SH-SY5Y (cell line): Measurements from ENCODE around the gene CCDC60.

Source experiments
- GATA2 ChIP-seq: IDR thresholded peaks from 2 replicates; pipeline ENCODE4 v1.6.1; 2011; ENCODE audit warnings: mild to moderate bottlenecking, low read depth, low read length
- GATA3 ChIP-seq: IDR thresholded peaks from 2 replicates; pipeline ENCODE4 v1.6.1; 2011; ENCODE audit warnings: low read depth, mild to moderate bottlenecking, low read length, moderate library complexity

GRCh38 chr12:119306593-119306992 lies 27.9 kb upstream of the CCDC60 start:
- TF ChIP-seq GATA3 (no peak), GATA2 (no peak)
